Smooth muscle cell of the brain vasculature (primary cell): ENCODE measurements around the gene CRB2.

Source experiments
- DNase-seq: peaks from one replicate; pipeline ENCODE4 v3.0.0-alpha.2; 2012; ENCODE audit warnings: low read depth, low spot score

The CRB2 gene

GRCh38 chr9:123364241-123364824 is 8.3 kb downstream of the CRB2 start:
- no peak for DNase-seq

- DNase-seq: no peak
These were observed 9.4 kb downstream of the CRB2 start for GRCh38 chr9:123365287-123365880.

GRCh38 chr9:123365881-123366528 is 10.0 kb downstream of the CRB2 start:
- no peak for DNase-seq

GRCh38 chr9:123368023-123368422 is 12.0 kb downstream of the CRB2 start:
- DNase-seq: no peak

GRCh38 chr9:123368536-123369153 is 12.6 kb downstream of the CRB2 start:
- DNase-seq: no peak

GRCh38 chr9:123369296-123369695 is 13.3 kb downstream of the CRB2 start:
- DNase-seq: no peak

GRCh38 chr9:123370108-123370507 is 14.1 kb downstream of the CRB2 start:
- no peak for DNase-seq

GRCh38 chr9:123370526-123371227 is 14.7 kb downstream of the CRB2 start:
- no peak for DNase-seq

GRCh38 chr9:123371228-123371584 is 15.2 kb downstream of the CRB2 start:
- no peak for DNase-seq

- DNase-seq: no peak
These were observed 16.0 kb downstream of the CRB2 start for GRCh38 chr9:123371805-123372590.

- no peak for DNase-seq
These were observed 16.9 kb downstream of the CRB2 start for GRCh38 chr9:123372766-123373446.

GRCh38 chr9:123373447-123373923 is 17.5 kb downstream of the CRB2 start:
- no peak for DNase-seq

GRCh38 chr9:123373946-123374345 is 17.9 kb downstream of the CRB2 start:
- DNase-seq: no peak

- no peak for DNase-seq
These were observed 19.6 kb downstream of the CRB2 start for GRCh38 chr9:123375469-123376132.

GRCh38 chr9:123376218-123377071 is 20.4 kb downstream of the CRB2 start:
- no peak for DNase-seq

GRCh38 chr9:123377211-123377971 is 21.4 kb downstream of the CRB2 start:
- DNase-seq: no peak

- no peak for DNase-seq
These were observed 22.0 kb downstream of the CRB2 start for GRCh38 chr9:123378025-123378424.

GRCh38 chr9:123378956-123379660 is 23.1 kb downstream of the CRB2 start:
- DNase-seq: no peak
